H9 (cell line): ENCODE data around the gene ZKSCAN2. TPM values are rescaled to one million over a fixed set of nuclear protein-coding genes. Genes with fewer than 3 reads are reported as not detected.

Source experiments
- DNase-seq: peaks from one replicate; pipeline ENCODE4 v3.0.0-alpha.2; 2017
- H2AFZ ChIP-seq: one replicate; pipeline ENCODE4 v1.6.1; 2013; ENCODE audit warnings: mild to moderate bottlenecking, low read length, control low read depth, moderate library complexity
- H2AK5ac ChIP-seq: 2 replicates; pipeline ENCODE4 v1.6.1; 2013; ENCODE audit warnings: low read length, control low read depth, mixed read lengths; ENCODE audit not compliant: insufficient read length
- H2BK120ac ChIP-seq: one replicate; pipeline ENCODE4 v1.6.1; 2013; ENCODE audit warnings: low read depth, mild to moderate bottlenecking, low read length, control low read depth, inconsistent platforms; ENCODE audit not compliant: poor library complexity, severe bottlenecking
- H2BK12ac ChIP-seq: 2 replicates; pipeline ENCODE4 v1.6.1; 2013; ENCODE audit warnings: low read length, control low read depth, mixed read lengths, low read depth; ENCODE audit not compliant: insufficient read length
- H2BK15ac ChIP-seq: 2 replicates; pipeline ENCODE4 v1.6.1; 2013; ENCODE audit warnings: low read depth, low read length, control low read depth
- H2BK20ac ChIP-seq: one replicate; pipeline ENCODE4 v1.6.1; 2013; ENCODE audit warnings: low read depth, mild to moderate bottlenecking, low read length, control low read depth, inconsistent platforms; ENCODE audit not compliant: poor library complexity, severe bottlenecking
- H2BK5ac ChIP-seq: 2 replicates; pipeline ENCODE4 v1.6.1; 2013; ENCODE audit warnings: low read length, control low read depth, mixed read lengths; ENCODE audit not compliant: insufficient read length
- H3K14ac ChIP-seq: 2 replicates; pipeline ENCODE4 v1.6.1; 2013; ENCODE audit warnings: low read length, control low read depth; ENCODE audit not compliant: insufficient read depth
- H3K18ac ChIP-seq: 2 replicates; pipeline ENCODE4 v1.6.1; 2013; ENCODE audit warnings: low read depth, mild to moderate bottlenecking, mixed read lengths, low read length, control low read depth; ENCODE audit not compliant: insufficient read length
- H3K23ac ChIP-seq: 2 replicates; pipeline ENCODE4 v1.6.1; 2013; ENCODE audit warnings: low read length, control low read depth, mixed read lengths, low read depth; ENCODE audit not compliant: insufficient read length
- H3K23me2 ChIP-seq: 2 replicates; pipeline ENCODE4 v1.6.1; 2013; ENCODE audit warnings: low read depth, mild to moderate bottlenecking, mixed read lengths, low read length, control low read depth; ENCODE audit not compliant: insufficient read length, poor library complexity, severe bottlenecking
- H3K27ac ChIP-seq: 2 replicates; pipeline ENCODE4 v1.5.1; 2013; ENCODE audit warnings: low read length, control low read depth, mixed read lengths, low read depth; ENCODE audit not compliant: insufficient read length
- H3K27me3 ChIP-seq: 2 replicates; pipeline ENCODE4 v1.6.1; 2013; ENCODE audit warnings: low read length, control low read depth, inconsistent platforms; ENCODE audit not compliant: insufficient read depth
- H3K4ac ChIP-seq: 2 replicates; pipeline ENCODE4 v1.6.1; 2013; ENCODE audit warnings: low read depth, mild to moderate bottlenecking, control low read depth, inconsistent platforms, low read length, moderate library complexity
- H3K4me1 ChIP-seq: 2 replicates; pipeline ENCODE4 v1.6.1; 2013; ENCODE audit warnings: low read length, control low read depth, inconsistent platforms; ENCODE audit not compliant: insufficient read depth
- H3K4me2 ChIP-seq: 2 replicates; pipeline ENCODE4 v1.6.1; 2013; ENCODE audit warnings: low read length, control low read depth, mixed read lengths; ENCODE audit not compliant: insufficient read length, insufficient read depth
- H3K56ac ChIP-seq: 2 replicates; pipeline ENCODE4 v1.6.1; 2013; ENCODE audit warnings: low read depth, mild to moderate bottlenecking, mixed read lengths, low read length, control low read depth; ENCODE audit not compliant: insufficient read length
- H3K79me1 ChIP-seq: 2 replicates; pipeline ENCODE4 v1.6.1; 2013; ENCODE audit warnings: low read depth, mild to moderate bottlenecking, moderate library complexity, low read length, control low read depth, inconsistent platforms; ENCODE audit not compliant: insufficient read depth, poor library complexity, severe bottlenecking
- H3K79me2 ChIP-seq: 2 replicates; pipeline ENCODE4 v1.6.1; 2013; ENCODE audit warnings: low read length, control low read depth, inconsistent platforms; ENCODE audit not compliant: insufficient read depth
- H3K9ac ChIP-seq: 2 replicates; pipeline ENCODE4 v1.6.1; 2013; ENCODE audit warnings: low read length, control low read depth, mixed read lengths; ENCODE audit not compliant: insufficient read length; ENCODE audit errors: extremely low read depth
- H3K9me3 ChIP-seq: one replicate; pipeline ENCODE4 v1.6.1; 2013; ENCODE audit warnings: low read depth, low read length, inconsistent platforms; ENCODE audit not compliant: control insufficient read depth
- H3T11ph ChIP-seq: one replicate; pipeline ENCODE4 v1.6.1; 2013; ENCODE audit warnings: mild to moderate bottlenecking, low read length, control low read depth, inconsistent platforms
- H4K20me1 ChIP-seq: one replicate; pipeline ENCODE4 v1.6.1; 2013; ENCODE audit not compliant: control insufficient read depth, insufficient read length, insufficient read depth
- H4K5ac ChIP-seq: 2 replicates; pipeline ENCODE4 v1.6.1; 2013; ENCODE audit warnings: low read depth, mild to moderate bottlenecking, mixed read lengths, low read length, control low read depth; ENCODE audit not compliant: insufficient read length
- H4K8ac ChIP-seq: replicated peaks from 2 replicates; pipeline ENCODE4 v1.6.1; 2013; ENCODE audit warnings: low read length, control low read depth, mixed read lengths, low read depth; ENCODE audit not compliant: insufficient read length
- H4K91ac ChIP-seq: 2 replicates; pipeline ENCODE4 v1.6.1; 2013; ENCODE audit warnings: low read depth, mild to moderate bottlenecking, moderate library complexity, mixed read lengths, low read length, control low read depth; ENCODE audit not compliant: insufficient read length
- H3K27ac Mint-ChIP-seq, 3 experiments: 2 replicates in 2 of 3; 3 replicates in 1 of 3; pipeline ENCODE4 v1.8.0; 2020 to 2021; ENCODE audit warnings: mixed read lengths in 3 of 3, mild to moderate bottlenecking in 1 of 3, moderate library complexity in 1 of 3
- H3K27me3 Mint-ChIP-seq: 2 replicates; pipeline ENCODE4 v1.8.0; 2021; ENCODE audit warnings: low read depth, mild to moderate bottlenecking, moderate library complexity, mixed read lengths
- H3K36me3 Mint-ChIP-seq, 3 experiments: 2 replicates in 2 of 3; 3 replicates in 1 of 3; pipeline ENCODE4 v1.8.0; 2020 to 2021; ENCODE audit warnings: low read depth in 3 of 3, mixed read lengths in 3 of 3; ENCODE audit not compliant: insufficient read depth in 1 of 3
- H3K4me1 Mint-ChIP-seq, 2 experiments: 2 replicates each; pipeline ENCODE4 v1.8.0; 2020; ENCODE audit warnings: mixed read lengths in 2 of 2
- H3K4me3 Mint-ChIP-seq, 2 experiments: 2 replicates in 1 of 2; 3 replicates in 1 of 2; pipeline ENCODE4 v1.8.0; 2020 to 2021; ENCODE audit warnings: mild to moderate bottlenecking in 2 of 2, mixed read lengths in 2 of 2, moderate library complexity in 1 of 2
- H3K9me3 Mint-ChIP-seq, 2 experiments: 2 replicates in 1 of 2; 3 replicates in 1 of 2; pipeline ENCODE4 v1.8.0; 2020; ENCODE audit warnings: mild to moderate bottlenecking in 2 of 2, mixed read lengths in 2 of 2, moderate library complexity in 1 of 2
- WGBS: extraction: QIAGEN DNeasy Blood & Tissue Kit; methylation state at CpG from one replicate; pipeline ENCODE4 v1.1.7; 2013; ENCODE audit warnings: missing lambda C conversion rate, low lambda C conversion rate, mixed read lengths; ENCODE audit not compliant: insufficient read length; ENCODE audit errors: extremely low coverage; 5-methylcytosine and 5-hydroxymethylcytosine counted together
- total RNA-seq: library from RNA; stranded (reverse); gene quantifications from 2 replicates; pipeline ENCODE4 v1.2.1, GENCODE V29; 2021
- TF ChIP-seq, protein P1 (sequence below): fragments of 200-600 bp; sonication (generic); conservative IDR thresholded peaks from 3 replicates; pipeline ENCODE4 v1.8.0; 2021; ENCODE audit warnings: antibody characterized with exemption, mild to moderate bottlenecking

Gene ZKSCAN2
- total RNA-seq, 1 experiment from 2014 or later: 16.5 TPM

DNA sequence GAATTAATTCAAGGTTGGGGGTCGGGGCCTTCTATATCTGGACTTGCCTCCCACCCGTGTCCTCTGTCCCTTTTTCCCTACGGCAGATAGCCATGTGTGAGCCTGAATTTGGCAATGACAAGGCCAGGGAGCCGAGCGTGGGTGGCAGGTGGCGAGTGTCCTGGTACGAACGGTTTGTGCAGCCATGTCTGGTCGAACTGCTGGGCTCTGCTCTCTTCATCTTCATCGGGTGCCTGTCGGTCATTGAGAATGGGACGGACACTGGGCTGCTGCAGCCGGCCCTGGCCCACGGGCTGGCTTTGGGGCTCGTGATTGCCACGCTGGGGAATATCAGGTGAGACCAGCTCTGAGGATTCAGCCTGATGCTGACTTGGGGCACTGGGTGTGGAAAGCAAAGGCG lies 40.5 kb downstream of the ZKSCAN2 start:
- no peak for DNase-seq
- no peaks in the 10 kb centered on the region for H3K9me3 ChIP-seq
- no peak overlapping the region for H2BK20ac ChIP-seq
- no peaks in the 10 kb centered on the region; a peak in 1 of 5 replicates for H3K9me3 Mint-ChIP-seq
- H3K4me2 ChIP-seq: no peak overlapping the region
- peaks cover 4% of the 10 kb centered on the region for H3K27me3 Mint-ChIP-seq
- H3K23ac ChIP-seq: no peak overlapping the region
- H3K18ac ChIP-seq: no peak overlapping the region
- H2BK15ac ChIP-seq: no peak overlapping the region
- H3K23me2 ChIP-seq: no peaks in the 10 kb centered on the region
- no CpG with 5 or more reads among the region's 17 CpGs for WGBS
- H2BK5ac ChIP-seq: no peak overlapping the region
- H3K4me3 Mint-ChIP-seq: no peak overlapping the region
- H3K9ac ChIP-seq: no peak overlapping the region
- no peak overlapping the region for H2AFZ ChIP-seq
- H2BK12ac ChIP-seq: no peak overlapping the region
- H4K5ac ChIP-seq: no peak overlapping the region
- H2AK5ac ChIP-seq: no peak overlapping the region
- H3K79me1 ChIP-seq: no peaks in the 10 kb centered on the region
- no peak overlapping the region for H3K4ac ChIP-seq
- no peak overlapping the region for H3K14ac ChIP-seq
- no peaks in the 10 kb centered on the region for H3K36me3 Mint-ChIP-seq
- no peak overlapping the region for H4K91ac ChIP-seq
- H4K8ac ChIP-seq: no peak overlapping the region
- TF ChIP-seq, protein P1, sequence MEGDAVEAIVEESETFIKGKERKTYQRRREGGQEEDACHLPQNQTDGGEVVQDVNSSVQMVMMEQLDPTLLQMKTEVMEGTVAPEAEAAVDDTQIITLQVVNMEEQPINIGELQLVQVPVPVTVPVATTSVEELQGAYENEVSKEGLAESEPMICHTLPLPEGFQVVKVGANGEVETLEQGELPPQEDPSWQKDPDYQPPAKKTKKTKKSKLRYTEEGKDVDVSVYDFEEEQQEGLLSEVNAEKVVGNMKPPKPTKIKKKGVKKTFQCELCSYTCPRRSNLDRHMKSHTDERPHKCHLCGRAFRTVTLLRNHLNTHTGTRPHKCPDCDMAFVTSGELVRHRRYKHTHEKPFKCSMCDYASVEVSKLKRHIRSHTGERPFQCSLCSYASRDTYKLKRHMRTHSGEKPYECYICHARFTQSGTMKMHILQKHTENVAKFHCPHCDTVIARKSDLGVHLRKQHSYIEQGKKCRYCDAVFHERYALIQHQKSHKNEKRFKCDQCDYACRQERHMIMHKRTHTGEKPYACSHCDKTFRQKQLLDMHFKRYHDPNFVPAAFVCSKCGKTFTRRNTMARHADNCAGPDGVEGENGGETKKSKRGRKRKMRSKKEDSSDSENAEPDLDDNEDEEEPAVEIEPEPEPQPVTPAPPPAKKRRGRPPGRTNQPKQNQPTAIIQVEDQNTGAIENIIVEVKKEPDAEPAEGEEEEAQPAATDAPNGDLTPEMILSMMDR: no peak
- H3T11ph ChIP-seq: no peak overlapping the region
- H3K27ac ChIP-seq: no peak overlapping the region
- H3K27me3 ChIP-seq: no peaks in the 10 kb centered on the region
- no peak overlapping the region for H3K56ac ChIP-seq
- H3K79me2 ChIP-seq: no peaks in the 10 kb centered on the region
- H4K20me1 ChIP-seq: no peaks in the 10 kb centered on the region
- no peak overlapping the region for H3K27ac Mint-ChIP-seq
- H3K4me1 Mint-ChIP-seq: no peaks in the 10 kb centered on the region
- no peaks in the 10 kb centered on the region for H3K4me1 ChIP-seq
- no peak overlapping the region for H2BK120ac ChIP-seq
